CD4-positive, alpha-beta T cell treated with Interleukin-10 for 1 hour (primary cell): ENCODE results near the gene ACSF2.
"Not testable (repeated sequence)": the region's sequence is repeated elsewhere in the genome, so short reads cannot be mapped to it uniquely, and the experiment has no call there.

Source experiments
- DNase-seq: peaks from one replicate; pipeline ENCODE4 v3.0.0-alpha.2; 2020

The ACSF2 gene, protein sequence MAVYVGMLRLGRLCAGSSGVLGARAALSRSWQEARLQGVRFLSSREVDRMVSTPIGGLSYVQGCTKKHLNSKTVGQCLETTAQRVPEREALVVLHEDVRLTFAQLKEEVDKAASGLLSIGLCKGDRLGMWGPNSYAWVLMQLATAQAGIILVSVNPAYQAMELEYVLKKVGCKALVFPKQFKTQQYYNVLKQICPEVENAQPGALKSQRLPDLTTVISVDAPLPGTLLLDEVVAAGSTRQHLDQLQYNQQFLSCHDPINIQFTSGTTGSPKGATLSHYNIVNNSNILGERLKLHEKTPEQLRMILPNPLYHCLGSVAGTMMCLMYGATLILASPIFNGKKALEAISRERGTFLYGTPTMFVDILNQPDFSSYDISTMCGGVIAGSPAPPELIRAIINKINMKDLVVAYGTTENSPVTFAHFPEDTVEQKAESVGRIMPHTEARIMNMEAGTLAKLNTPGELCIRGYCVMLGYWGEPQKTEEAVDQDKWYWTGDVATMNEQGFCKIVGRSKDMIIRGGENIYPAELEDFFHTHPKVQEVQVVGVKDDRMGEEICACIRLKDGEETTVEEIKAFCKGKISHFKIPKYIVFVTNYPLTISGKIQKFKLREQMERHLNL

DNA sequence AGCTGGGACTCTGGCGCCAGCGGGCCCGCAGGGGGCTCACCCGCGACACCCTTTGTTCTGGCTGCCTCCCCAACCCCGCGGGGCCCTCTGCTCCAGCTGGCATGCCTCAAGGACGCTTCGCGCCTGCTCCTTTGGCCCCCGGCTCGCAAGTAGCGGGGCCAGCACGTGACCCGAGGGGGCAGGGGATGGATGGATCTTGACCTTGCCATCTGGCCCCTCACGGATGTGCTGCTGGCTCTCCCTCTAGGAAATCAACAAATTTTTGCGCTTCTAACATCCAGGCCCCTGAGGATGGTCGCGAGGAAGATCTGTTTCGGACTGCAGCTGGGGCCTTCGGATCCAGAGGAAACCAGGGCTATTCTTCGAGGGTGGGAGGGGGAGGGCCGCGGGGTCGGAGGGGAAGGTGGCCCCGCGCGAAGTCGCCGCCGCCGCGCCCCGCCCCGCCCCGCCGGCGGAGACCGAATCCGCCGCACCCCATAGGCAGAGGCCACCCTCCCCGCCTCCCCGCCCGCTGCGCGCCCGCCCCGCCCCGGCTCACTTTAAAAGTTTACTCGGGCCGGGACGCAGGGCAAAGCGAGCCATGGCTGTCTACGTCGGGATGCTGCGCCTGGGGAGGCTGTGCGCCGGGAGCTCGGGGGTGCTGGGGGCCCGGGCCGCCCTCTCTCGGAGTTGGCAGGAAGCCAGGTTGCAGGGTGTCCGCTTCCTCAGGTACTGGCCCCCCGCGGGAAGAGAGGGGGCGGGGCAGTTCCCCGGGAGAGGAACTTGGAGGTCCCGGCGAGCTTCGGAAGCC lies at the start of gene ACSF2:
Gene ACSF2 (plus strand): TSS at position 537 of the 790 bp plus-strand sequence. CDS start 44 bp downstream, at position 581.
- DNase-seq: peak; percentile 75

DNA sequence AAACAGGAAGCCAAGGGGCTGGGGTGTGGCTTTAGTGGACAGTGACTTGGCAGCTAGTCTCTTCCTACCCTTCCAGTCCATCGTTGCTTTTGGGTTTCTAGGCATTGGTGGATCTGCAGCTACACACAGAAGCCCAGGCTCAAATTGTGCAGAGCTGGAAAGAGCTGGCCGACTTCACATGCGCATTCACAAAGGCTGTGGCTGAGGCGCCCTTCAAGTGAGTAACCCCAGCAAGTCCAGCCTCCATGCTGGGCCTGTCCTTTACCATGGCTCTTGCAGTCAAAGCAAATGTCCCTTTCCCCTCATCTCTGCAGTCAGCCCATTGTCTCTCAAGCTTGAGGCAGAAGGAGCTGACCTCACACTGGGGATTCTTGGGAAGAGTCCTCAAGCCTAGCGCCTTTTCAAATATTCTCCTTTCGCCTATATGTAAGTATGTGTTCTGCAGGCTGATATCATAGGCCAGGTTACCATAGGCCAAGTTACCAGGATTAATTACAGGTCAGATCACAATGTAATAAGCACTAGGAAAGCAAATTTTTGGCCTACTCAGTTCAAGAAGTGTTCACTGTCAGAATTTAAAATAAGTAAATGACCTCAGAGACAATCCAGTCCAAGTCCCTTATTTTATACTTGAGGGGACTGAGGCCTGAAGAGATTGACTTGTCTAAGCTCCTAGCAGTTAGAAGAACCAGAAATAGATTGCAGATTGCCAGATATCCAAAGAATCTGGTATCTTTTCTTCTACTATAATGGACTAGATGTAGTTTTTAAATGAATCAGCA lies 46.5 kb upstream of the ACSF2 start:
- no peak for DNase-seq

DNA sequence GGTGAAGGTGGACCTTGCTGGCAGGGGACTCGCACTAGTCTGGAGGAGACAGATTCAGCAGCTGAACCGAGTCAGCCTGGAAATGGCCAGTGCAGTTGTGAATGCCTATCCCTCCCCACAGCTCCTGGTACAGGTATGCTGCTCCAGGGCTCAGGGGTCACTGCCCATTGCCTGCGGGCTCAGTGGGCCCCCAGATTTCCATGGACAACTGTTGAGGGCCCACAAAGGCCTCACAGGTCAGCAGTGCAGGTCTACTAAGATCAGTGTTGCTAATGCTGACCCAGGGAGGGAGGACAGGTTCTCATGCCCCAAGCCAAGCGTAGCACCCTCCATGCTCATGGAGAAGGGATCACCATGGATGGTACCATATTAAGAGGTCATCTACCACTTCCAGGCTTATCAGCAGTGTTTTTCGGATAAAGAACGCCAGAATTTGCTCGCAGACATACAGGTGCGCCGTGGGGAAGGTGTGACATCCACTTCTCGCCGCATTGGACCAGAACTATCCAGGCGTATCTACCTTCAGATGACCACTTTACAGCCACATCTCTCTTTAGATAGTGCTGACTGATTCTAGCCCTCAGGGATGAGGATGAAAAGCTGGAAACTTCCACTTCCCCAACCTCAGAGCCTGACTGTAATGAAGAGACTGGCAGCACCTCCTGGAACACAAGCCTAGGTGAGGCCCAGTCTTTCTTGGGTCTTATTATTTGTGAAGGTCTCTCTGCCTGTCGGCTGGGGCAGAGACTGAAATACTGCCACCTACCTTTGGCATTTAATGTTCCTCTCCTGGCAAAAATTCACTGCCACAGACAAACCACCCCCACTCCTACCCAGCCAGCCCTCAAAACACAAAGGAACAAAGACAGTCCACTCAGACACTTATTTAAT lies 45.4 kb upstream of the ACSF2 start:
- no peak for DNase-seq

DNA sequence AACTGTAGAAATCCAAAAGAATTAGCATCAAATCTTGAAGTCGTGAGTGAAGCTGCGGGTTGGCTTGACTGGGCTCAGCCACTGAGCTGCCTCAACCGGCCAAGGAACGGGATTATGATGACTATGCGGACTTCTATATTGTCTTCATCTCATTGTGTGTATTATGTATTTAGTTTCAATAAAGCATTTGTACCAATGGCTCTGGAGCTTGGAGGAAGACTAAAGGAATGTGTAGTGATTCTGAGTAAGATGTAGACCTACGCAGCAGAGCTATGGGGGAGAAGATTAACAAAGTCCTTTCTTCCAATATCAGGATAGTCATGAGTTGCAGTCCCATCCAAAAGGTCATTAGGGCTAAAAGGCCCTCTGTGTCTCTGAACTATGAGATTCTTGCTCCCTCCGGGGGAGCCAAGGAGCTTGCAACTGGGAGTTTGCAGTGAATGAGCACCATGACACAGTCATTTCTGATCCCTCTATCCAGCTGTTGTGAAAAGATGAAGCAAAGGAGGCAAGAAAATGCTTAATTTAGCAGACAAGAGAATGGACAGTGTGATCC lies 44.7 kb upstream of the ACSF2 start:
- DNase-seq: no peak

DNA sequence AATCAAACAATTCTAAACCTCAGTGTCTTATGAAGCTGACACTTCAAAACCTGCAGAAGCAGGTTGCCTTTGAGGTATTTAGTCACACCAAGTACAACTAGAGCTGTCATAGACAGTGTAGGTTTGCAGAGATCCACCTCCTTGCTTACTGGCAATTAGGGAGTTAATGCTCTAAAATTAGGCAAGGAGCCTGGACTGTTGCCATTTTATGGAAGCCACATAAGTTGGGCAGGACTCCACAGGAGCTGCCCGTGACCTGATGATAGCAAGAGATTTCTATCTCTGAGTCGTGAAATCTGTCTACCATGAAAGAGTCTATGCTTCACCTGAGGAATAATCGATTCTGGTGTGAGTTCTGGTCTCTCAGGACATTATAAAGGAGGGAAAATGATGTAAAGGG lies 44.1 kb upstream of the ACSF2 start:
- no peak for DNase-seq

DNA sequence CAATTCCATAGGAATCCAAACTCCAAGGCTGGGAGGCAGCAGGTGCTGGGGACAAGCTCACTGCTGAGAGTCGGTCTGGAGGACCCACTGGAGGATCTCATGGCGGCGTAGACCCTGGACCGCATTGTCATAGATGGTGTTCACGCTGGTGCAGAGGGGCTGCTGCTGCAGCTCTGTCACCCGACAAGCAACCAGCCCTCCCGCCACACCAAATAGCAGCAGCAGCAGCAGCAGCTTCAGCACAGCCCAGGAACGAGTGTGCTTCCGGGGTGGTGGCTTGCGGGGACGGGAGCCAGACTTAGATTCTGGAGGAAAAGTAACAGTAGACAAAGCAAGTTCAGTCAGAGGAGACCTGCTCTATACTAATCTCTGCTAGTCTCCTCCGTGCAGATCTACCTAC lies 43.1 kb upstream of the ACSF2 start:
- DNase-seq: no peak

DNA sequence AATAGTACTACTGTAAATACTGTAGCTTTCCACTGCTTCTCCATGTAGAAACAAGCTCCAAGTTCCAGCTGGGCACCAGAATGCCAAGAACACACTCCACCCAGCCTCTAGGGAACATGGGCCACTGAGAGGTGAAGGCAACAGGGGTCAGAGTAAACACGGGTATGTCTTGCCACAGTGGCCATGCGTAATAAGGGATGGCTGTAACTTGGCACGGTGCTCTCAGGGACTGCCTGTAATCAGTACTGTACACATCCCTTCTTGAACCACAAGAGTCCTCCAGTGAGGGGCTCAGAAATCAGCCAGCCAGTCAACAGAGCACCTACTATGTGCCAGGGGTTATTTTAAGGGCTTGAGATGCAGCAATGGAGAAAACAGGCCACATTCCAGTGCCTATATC lies 39.5 kb upstream of the ACSF2 start:
- no peak for DNase-seq

DNA sequence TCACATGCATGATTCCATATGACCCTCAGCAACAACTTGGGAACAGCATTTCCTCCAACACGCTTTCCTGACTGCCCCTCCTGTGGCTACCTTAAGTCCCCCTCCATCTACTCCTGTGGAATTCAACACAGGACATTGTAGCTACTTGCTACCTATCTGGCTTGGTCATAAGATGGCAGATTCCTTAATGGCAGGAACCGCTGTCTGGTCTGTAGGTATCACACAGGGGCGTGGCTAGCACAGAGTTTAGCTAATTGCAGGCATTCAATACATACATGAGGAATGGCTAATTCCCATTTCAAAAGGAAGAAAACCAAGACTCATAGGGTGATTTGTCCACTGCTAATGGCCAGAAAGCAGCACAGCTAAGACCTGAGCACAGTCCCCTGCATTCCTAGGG lies 37.3 kb upstream of the ACSF2 start:
- no peak for DNase-seq

DNA sequence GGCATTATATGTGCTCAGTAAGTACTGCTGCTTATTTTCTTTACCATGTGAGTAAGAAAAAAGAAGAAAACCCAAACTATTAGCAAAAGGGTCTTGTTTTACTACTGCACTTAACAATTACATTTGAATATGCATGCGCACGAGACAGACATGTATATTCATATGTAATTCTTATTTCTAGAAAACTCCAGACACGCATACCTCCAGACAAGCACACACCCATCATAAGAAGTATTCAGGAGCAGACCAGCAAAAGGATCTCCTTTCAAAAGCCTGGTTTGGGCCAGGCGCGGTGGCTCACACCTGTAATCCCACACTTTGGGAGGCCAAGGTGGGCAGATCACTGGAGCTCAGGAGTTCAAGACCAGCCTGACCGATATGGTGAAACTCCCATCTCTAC lies 36.5 kb upstream of the ACSF2 start:
- no peak for DNase-seq

DNA sequence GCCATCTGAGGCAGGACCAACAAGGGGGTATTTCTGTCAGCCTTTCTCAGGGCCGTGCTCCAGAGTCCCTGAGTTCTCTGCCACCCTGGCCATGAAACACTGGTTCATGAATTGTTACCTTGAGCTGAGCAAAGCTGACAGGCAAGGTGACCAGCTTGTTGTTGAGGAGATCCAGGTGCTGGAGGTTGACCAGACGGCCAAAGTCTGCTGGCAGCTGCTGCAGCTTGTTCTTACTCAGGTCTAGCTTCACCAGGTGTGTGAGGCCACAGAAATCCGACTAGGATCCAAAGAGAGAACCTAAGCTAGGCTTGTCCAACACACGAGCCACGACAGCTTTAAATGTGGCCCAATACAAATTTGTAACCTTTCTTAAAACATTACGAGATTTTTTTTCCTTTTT lies 33.4 kb upstream of the ACSF2 start:
- no peak for DNase-seq

DNA sequence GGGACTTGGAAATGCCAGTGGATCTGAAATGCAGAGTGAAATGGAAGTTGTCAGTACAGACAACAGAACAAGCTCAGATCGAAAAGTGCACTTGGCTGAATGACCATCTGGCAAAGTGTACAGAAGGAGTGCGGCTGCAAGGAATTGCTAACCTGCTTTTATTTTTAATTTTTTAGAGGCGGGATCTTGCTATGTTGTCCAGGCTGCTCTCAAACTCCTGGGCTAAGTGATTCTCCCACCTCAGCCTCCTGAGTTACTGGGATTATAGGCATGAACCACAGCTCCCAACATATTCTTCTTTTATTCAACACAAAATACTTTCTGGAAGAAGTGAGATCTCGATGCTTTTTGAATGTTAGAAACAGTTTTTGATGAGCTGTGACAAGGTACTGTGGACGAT lies 32.3 kb upstream of the ACSF2 start:
- DNase-seq: no peak

DNA sequence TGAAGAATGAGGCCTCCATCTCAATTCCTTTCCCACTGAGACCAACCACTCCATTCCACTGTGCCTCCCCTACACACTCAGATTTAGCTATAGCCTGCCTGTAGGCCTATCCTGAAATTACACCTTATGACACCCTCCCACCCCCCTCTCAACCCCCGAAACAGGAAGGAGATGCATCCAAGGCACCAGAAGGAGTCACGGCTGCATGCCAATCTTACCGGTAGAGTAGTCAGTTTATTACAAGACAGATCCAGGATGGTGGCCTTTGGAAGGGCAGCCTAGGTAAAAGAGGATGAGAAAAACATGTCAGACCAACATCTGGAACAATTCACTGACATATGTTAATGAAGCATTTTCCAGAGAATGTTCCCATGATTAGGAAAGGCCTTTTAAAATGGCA lies 31.3 kb upstream of the ACSF2 start:
- DNase-seq: no peak

DNA sequence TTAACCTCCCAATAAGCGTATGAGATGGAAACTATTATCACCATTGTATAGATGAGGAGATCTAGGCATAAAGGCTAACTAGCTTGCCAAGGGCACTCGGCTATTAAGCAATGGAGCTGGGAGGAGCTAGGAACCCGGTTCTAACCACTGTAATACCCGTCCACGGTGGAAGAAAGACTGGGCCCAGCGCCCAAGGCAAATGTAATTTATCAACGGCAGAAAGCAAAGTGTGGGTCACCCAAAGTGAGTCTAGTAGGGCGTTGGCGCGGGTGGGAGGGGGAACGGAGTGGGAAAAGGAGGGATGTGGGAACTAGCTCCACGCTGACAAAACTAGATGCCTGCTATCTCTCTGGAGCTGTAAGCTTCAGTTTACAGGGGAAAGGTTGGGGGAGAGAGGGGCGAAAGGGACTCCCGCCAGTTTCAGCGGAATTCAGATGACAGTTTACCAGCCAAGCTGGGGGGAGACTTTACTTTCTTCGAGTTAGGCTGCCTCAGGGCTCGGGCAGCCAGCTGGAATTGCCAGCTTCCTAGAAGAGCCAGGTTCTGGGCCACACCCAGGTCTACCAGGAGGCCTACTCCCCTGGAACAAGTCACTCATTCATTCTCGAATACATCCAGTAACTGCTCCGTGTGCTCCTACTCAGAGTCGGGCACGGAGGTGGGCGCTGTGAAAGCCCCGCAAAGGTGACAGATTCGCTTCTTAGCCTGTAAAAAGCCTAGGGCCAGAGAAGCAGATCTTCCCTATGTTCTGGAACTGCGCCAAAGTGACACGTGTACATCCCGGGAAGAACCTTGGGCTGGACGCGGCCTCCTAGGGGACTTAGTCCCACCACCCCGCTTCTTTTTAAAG lies 29.5 kb upstream of the ACSF2 start:
- DNase-seq: peak; percentile 21

DNA sequence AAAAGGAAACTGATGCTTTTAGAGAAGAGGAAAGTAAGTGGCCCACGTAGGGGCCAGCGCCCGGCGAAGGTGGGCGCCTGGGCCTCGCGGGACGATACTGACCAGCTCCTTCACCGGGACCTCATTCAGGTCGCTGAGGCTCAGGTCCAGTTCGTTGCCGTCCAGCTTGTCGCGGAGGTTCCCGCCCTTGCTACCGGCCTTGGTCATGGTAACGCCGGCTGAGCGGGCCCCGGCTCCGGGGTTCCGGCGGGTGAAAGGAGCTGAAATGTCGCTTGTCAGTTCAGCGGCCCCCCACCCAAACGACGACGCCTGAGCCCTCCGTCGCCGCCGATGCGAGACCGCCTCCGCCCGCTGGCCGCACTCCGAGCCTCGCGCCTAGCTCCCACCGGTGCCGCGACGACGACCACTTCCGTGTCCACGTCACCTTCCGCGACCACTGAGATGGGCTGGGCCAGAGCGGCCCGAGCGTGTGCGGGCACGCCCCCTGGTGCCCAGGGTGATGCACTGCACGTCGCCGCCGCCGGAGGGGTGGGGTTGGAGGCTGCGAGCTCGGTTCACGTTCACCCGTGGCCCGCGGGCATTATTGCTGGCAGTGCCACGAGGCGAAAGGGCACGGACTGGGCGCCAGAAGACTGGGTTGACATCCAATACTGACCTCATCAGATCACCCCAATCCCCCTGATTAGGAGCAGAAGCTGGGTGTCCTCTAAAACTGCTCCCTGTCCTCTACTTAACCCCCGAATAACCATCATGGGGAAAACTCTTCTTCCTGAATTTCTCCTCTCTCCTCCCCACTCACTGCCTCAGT lies 28.7 kb upstream of the ACSF2 start, which contains the start of gene LRRC59:
Gene LRRC59 (minus strand): TSS at position 413 of the 808 bp plus-strand sequence. CDS start 206 bp downstream, at position 207.
- DNase-seq: peak; percentile 95

DNA sequence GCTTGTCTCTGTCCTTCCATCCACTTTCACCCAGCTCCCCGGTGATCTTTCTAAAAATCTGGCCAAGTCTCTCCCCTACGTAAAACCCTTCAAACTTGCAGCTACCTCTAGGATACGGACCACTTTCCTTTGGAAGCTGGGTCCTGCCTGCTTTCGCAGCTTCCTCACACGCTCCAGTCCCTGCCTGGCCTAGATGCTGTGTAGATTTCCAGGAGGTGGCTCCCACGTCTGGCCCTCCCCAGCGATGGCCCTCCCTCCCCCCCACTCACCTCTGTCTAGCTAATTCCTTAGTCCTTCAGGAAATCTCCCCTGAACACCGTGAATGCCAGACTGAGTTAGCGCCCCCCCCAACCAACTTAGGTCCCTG lies 28.1 kb upstream of the ACSF2 start:
- no peak for DNase-seq

DNA sequence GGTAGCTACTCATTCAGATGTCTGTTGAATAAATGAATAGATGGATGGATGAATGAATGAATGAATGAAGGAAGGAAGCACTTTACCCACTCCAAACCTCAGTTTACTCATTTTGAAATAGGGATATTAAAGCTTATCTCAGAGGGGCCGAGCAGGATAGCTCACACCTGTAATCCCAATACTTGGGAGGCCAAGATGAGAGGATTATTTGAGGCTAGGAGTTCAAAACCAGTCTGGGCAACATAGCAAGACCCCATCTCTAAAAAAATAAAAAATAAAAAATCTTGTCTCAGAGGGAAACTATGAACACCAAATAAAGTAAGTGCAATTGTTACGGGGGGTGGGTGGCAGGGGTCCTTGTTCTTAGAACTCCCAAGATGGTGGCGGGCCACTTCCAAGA lies 27.3 kb upstream of the ACSF2 start:
- not testable (repeated sequence) for DNase-seq

DNA sequence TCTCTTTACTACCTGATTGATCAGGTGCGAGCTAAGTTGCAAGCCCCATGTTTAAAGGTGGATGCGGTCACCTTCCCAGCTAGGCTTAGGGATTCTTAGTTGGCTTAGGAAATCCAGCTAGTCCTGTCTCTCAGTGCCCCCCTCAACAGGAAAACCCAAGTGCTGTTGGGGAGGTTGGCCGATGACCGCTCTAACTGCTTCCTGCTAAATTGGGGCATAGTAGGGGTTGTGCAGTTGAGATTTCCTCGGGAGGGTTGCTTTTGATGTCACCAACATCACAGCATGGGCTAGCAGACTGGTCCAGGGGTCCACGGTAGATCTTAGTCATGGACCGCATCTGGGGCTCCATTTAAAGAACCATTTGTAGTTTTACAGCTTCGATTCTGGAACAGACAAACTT lies 26.4 kb upstream of the ACSF2 start:
- not testable (repeated sequence) for DNase-seq

DNA sequence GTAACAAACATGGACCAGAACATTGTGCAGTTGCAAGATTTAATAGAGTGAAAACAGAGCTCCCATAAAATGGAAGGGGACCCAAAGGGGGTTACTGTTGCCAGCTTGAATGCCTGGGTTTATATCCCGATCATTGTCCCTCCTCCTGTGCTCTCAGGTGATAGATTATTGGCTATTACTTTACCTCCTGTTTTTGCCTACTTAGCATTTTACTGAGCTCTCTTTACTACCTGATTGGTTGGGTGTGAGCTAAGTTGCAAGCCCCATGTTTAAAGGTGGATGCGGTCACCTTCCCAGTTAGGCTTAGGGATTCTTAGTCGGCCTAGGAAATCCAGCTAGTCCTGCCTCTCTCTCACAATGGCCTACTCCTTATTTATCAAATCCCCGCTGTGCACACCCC lies 20.7 kb upstream of the ACSF2 start:
- not testable (repeated sequence) for DNase-seq

DNA sequence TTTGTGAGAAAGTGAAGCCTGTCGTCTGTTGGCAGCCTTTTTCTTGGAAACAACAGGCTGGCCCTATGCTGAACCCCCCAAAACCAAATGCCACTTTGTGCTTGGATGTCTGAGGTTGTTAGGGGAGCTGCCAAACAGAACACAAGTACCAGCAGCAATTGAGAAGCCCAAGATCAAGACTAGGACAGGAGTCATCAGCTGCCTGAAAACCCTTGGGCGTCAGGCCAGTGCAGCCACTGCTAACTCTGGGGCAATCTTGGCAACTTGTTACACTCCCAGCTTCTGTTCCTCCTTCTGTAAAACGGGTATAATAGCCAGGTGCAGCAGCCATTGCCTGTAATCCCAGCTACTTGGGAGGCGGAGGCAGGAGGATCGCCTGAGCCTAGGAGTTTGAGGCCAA lies 19.4 kb upstream of the ACSF2 start:
- no peak for DNase-seq

DNA sequence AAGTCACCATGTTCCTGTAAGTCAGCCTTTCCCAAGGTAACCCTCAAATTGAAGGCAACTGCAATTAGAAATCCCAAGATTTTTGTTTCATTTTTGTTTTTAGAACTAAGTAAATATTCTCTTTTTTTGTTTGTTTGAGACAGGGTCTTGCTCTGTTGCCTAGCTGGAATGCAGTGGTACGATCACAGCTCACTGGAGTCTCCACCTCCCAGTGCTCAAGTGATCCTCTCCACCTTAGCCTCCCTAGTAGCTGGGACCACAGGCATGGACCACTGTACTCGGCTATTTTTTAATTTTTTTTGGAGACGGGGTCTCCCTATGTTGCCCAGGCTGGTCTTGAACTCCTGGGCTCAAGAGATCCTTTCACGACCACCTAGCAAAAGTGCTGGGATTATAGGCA lies 18.1 kb upstream of the ACSF2 start:
- DNase-seq: no peak
